H1 (cell line): Measurements from ENCODE around the gene COBLL1. TPM values are rescaled to one million over a fixed set of nuclear protein-coding genes. Genes with fewer than 3 reads are reported as not detected.

Experiments used
- BRCA1 ChIP-seq: IDR thresholded peaks from 2 replicates; pipeline ENCODE4 v1.6.1; 2012; ENCODE audit warnings: low read depth, low read length, improper control_type of control experiment
- CHD7 ChIP-seq: fragments of 300-600 bp; sonication (generic); IDR thresholded peaks from 2 replicates; pipeline ENCODE4 v1.7.1; 2012; ENCODE audit warnings: low read length, moderate library complexity, mild to moderate bottlenecking, inconsistent platforms; ENCODE audit not compliant: insufficient replicate concordance
- GTF2F1 ChIP-seq: IDR thresholded peaks from 2 replicates; pipeline ENCODE4 v1.6.1; 2012; ENCODE audit warnings: low read depth, low read length, improper control_type of control experiment, borderline replicate concordance
- HDAC6 ChIP-seq: IDR thresholded peaks from one replicate; pipeline ENCODE4 v1.7.1; 2012; ENCODE audit warnings: low read depth, mild to moderate bottlenecking, inconsistent platforms, low read length, moderate library complexity
- KDM4A ChIP-seq: IDR thresholded peaks from one replicate; pipeline ENCODE4 v1.7.1; 2012; ENCODE audit warnings: low read depth, mild to moderate bottlenecking, moderate library complexity, low read length, inconsistent platforms; ENCODE audit not compliant: severe bottlenecking
- SIRT6 ChIP-seq: IDR thresholded peaks from one replicate; pipeline ENCODE4 v1.7.1; 2012; ENCODE audit warnings: low read length, inconsistent platforms
- TAF1 ChIP-seq: IDR thresholded peaks from 2 replicates; pipeline ENCODE4 v1.6.1; 2011; ENCODE audit warnings: mild to moderate bottlenecking, low read depth, low read length
- YY1 ChIP-seq: IDR thresholded peaks from 2 replicates; pipeline ENCODE4 v1.6.1; 2011; ENCODE audit warnings: low read depth, mild to moderate bottlenecking, low read length
- polyA plus RNA-seq, 7 experiments: library from polyadenylated mRNA; depleted of rRNA in 3 of 7; stranded (reverse) in 5 of 7; unstranded in 2 of 7; fragments of >200 nt in 5 of 7; fragments of 200-250 nt in 2 of 7; gene quantifications; 1 replicate in 5 of 7; 2 replicates in 1 of 7; 4 replicates in 1 of 7; pipeline versions ENCODE4 v1.2.1 to v1.2.3, GENCODE V29; 2011 to 2013; ENCODE audit warnings: missing spikeins in 2 of 7, mixed read lengths in 2 of 7
- total RNA-seq: library from RNA; stranded (reverse); fragmentation: NEBNext Ultra II Directional; extraction: Animal tissue kit (Norgen Biotek cat#: 25700); gene quantifications from 2 replicates; pipeline ENCODE4 v1.2.1, GENCODE V29; 2021

COBLL1 gene
- total and polyA plus RNA-seq, 2 of the 8 experiments (the other 6 are each of a cell fraction or from before 2014, with no cell fraction given) = 2.2 to 6.2 TPM

GRCh38 chr2:164849506-164849905, 7.9 kb upstream of the COBLL1 start (continued):
- no peak for TF ChIP-seq CHD7
- no peak for TF ChIP-seq TAF1
- no peak for TF ChIP-seq BRCA1
- no peak for TF ChIP-seq SIRT6
- TF ChIP-seq HDAC6 = no peak
- no peak for TF ChIP-seq YY1
- TF ChIP-seq GTF2F1 = no peak
- TF ChIP-seq KDM4A = no peak
